ENCODE data around the gene DACT2. TPM values are rescaled to one million over a fixed set of nuclear protein-coding genes. Genes with fewer than 3 reads are reported as not detected.

The DACT2 gene
- total and polyA plus RNA-seq, 2 experiments from 2014 or later, result 0.32 to 0.71 TPM

DNA sequence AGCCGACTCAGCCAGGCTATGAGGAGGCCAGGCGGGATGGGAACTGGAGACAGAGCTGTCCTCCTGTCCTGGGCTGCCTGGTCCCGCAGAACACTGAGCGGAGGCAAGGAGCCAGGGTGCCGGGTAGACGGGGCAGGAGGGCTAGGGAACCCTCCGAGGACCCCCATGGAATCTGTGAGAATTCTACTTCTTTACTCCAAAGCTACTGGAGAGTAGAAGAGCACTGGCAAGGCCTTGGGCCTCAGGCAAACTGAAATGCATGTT lies 14.9 kb downstream of the DACT2 start:
- no peaks in the 10 kb centered on the region for H3K9me3 ChIP-seq (ENCODE audit: low read depth)
- no peak for DNase-seq (ENCODE audit: low read depth in 1 of 2, low spot score in 1 of 2)
- H3K4me1 ChIP-seq (ENCODE audit: low read depth), result no peaks in the 10 kb centered on the region
- TF ChIP-seq, protein P1, sequence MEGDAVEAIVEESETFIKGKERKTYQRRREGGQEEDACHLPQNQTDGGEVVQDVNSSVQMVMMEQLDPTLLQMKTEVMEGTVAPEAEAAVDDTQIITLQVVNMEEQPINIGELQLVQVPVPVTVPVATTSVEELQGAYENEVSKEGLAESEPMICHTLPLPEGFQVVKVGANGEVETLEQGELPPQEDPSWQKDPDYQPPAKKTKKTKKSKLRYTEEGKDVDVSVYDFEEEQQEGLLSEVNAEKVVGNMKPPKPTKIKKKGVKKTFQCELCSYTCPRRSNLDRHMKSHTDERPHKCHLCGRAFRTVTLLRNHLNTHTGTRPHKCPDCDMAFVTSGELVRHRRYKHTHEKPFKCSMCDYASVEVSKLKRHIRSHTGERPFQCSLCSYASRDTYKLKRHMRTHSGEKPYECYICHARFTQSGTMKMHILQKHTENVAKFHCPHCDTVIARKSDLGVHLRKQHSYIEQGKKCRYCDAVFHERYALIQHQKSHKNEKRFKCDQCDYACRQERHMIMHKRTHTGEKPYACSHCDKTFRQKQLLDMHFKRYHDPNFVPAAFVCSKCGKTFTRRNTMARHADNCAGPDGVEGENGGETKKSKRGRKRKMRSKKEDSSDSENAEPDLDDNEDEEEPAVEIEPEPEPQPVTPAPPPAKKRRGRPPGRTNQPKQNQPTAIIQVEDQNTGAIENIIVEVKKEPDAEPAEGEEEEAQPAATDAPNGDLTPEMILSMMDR (IDR thresholded peaks at IDR 0.05; ENCODE audit: low read depth, low read length), result no peak
- no peaks in the 10 kb centered on the region for H3K27me3 ChIP-seq
- no peaks in the 10 kb centered on the region for H3K36me3 ChIP-seq
- no peak overlapping the region for H3K27ac ChIP-seq
- H3K4me3 ChIP-seq, result no peak overlapping the region

DNA sequence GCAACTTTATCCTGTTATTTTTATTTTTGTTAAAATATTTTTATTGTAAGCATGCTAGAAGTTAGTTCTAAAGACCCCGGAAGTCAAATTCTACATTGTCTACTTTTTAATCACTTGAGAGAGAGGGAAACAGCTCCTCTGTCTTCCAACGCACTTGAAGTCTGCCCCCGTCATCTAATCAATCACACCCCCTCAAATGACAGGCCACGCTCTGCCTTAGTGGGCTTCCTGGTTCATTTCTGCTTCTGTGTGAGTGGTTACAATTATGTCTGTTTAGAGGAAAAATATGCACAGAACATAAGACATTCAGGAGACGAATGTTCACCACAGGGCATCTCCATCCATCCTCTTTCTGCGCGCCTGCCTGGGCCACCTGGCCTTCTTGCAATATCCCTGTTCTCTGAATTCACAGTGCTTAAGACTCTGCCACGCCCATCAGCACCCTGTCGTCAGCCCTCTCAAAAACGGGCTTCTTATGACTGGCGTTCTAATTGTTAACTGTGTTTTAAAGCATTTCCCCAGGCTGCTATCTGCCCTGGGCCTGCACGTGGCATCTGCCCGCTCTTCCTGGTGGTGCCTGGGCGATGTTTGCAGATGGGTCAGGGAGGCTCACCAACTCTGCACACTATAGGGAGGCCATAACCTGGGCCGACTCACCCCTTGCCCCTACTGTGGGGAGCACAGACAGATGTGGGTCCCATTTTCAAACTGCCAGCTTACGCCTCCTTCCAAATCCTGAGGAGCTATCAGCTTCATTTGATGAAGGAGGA lies 15.4 kb downstream of the DACT2 start:
- Histone ChIP-seq H3K4me3 (no peak overlapping the region), H3K36me3 (no peaks in the 10 kb centered on the region), H3K27me3 (no peaks in the 10 kb centered on the region), H3K27ac (no peak overlapping the region), H3K9me3 (ENCODE audit: low read depth) (no peaks in the 10 kb centered on the region), H3K4me1 (ENCODE audit: low read depth) (no peaks in the 10 kb centered on the region)
- TF ChIP-seq, protein P1 (IDR thresholded peaks at IDR 0.05; ENCODE audit: low read depth, low read length), result no peak
- DNase-seq (ENCODE audit: low read depth in 1 of 2, low spot score in 1 of 2), result no peak

DNA sequence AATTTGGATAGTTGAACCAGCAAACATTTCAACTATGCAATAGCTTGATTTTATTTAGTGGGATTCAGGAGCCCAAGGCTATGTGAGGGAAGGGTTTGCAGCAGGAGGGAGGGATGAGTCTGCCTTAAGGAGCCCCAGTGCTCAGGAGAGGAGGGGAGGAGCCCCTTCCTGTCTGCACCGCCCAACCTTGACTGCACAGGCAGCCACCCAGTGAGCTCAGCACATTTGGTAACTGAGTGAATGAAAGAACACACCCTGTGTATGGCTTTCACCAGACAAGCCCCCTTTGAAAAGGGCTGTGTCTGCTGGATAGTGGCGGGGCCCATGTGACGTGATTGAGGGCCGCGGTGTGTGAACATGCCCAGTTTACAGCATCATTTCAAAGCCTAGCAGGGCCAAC lies 17.0 kb downstream of the DACT2 start:
- H3K4me3 ChIP-seq, result no peak overlapping the region
- H3K27ac ChIP-seq, result no peak overlapping the region
- no peaks in the 10 kb centered on the region for H3K27me3 ChIP-seq
- H3K4me1 ChIP-seq (ENCODE audit: low read depth), result no peaks in the 10 kb centered on the region
- no peaks in the 10 kb centered on the region for H3K36me3 ChIP-seq
- H3K9me3 ChIP-seq (ENCODE audit: low read depth), result no peaks in the 10 kb centered on the region
- DNase-seq (ENCODE audit: low read depth in 1 of 2, low spot score in 1 of 2), result peak in 1 of 2 donors; percentile 33
- TF ChIP-seq, protein P1 (IDR thresholded peaks at IDR 0.05; ENCODE audit: low read depth, low read length), result no peak

DNA sequence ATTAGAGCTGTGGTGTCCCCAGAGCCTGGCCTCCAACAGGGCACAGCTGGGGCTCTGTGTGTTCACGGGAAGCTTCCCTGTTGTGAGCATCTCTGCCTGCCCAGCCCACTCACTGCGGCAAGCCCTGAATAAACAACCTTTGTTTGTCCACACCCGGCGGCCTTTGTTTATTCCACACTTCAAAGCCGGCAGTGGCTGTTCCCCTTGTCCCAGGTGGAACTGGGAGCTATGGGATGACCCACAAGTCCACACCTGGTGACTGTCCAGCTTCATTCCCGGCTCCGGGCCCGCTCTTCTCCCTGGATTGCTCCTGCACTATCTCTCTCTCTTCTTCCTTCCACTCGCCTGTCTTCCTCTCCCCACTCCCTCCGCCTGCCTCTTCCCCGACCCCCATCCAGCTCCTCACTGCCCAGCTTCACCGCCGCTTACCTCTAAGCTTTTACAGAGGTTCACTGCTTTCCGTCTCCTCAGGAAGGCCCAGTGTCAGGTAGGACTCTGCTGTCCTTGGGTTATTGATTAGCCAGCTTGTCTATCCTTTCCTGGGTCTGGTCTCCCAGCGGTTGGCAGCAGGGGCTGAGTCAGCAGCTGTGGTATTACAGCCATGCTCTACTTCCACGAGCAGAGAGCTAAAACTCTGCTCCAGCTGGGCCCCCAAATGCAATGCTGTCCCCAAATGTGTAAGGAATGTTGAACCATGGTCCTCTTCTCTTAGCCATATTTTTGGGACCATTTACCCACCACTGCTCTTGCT lies 17.8 kb downstream of the DACT2 start:
- H3K4me3 ChIP-seq, result no peak overlapping the region
- H3K9me3 ChIP-seq (ENCODE audit: low read depth), result no peaks in the 10 kb centered on the region
- no peaks in the 10 kb centered on the region for H3K4me1 ChIP-seq (ENCODE audit: low read depth)
- TF ChIP-seq, protein P1 (IDR thresholded peaks at IDR 0.05; ENCODE audit: low read depth, low read length), result no peak
- H3K27me3 ChIP-seq, result no peaks in the 10 kb centered on the region
- H3K27ac ChIP-seq, result no peak overlapping the region
- no peak for DNase-seq (ENCODE audit: low read depth in 1 of 2, low spot score in 1 of 2)
- no peaks in the 10 kb centered on the region for H3K36me3 ChIP-seq

DNA sequence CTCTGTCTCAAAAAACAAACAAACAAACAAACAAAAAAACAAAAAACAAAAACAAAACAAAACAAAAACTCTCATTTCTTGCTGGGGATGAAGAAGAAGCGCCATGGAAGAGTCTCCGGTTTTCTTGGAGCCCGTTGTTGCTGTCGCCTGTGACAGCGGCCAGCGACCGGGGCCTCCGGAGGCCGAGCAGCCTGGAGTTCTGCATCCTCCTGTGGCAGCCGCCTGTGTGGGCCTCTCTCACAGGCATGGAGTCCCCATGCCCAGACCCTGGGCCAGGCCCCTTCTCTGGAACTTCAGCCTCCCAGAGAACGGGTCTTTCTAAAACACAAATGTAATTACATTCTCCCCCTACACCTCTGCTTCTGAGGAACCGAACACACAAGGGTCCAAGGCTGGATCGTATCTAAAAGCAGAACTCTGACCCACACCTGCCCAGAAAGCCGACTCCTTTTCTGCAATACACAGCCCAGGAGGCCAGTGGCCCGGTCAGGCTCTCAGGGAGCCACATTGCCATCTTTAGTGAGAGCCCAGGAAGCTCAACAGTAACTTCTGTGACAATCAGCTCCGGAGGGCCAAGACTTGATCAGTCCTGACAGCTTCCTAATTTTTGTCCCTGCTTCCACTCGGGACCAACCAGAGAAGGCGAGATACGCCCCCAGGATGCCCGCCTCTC lies 18.5 kb downstream of the DACT2 start:
- Histone ChIP-seq H3K27me3 (no peaks in the 10 kb centered on the region), H3K4me1 (ENCODE audit: low read depth) (no peaks in the 10 kb centered on the region), H3K4me3 (no peak overlapping the region), H3K27ac (no peak overlapping the region), H3K36me3 (no peaks in the 10 kb centered on the region), H3K9me3 (ENCODE audit: low read depth) (no peaks in the 10 kb centered on the region)
- no peak for DNase-seq (ENCODE audit: low read depth in 1 of 2, low spot score in 1 of 2)
- TF ChIP-seq, protein P1 (IDR thresholded peaks at IDR 0.05; ENCODE audit: low read depth, low read length), result no peak
